Measurements from ENCODE around the gene RNF141. TPM values are rescaled to one million over a fixed set of nuclear protein-coding genes. Genes with fewer than 3 reads are reported as not detected.

Gene RNF141
- total RNA-seq, 1 donor from 2014 or later: 36.9 TPM

- intact Hi-C loops (cut with micrococcal nuclease): no loop called here
- Mint-ChIP-seq H3K9me3 (no peaks in the 10 kb centered on the region), H3K4me3 (no peak overlapping the region), H3K27ac (peak overlapping the region; percentile 83), H3K27me3 (no peaks in the 10 kb centered on the region), H3K36me3 (ENCODE audit: low read depth) (peaks cover 92% of the 10 kb centered on the region), H3K4me1 (peaks cover 50% of the 10 kb centered on the region)
- DNase-seq (no peak), ATAC-seq (ENCODE audit: low read depth) (no peak)
- POLR2A ChIA-PET: no interaction called here
- no peak for TF ChIP-seq CTCF (IDR thresholded peaks at IDR 0.05)
- CTCF ChIA-PET: no interaction called here
These were observed 62.9 kb downstream of the RNF141 start for GRCh38 chr11:10478066-10478465.

GRCh38 chr11:10477690-10478046 is 63.3 kb downstream of the RNF141 start:
- Mint-ChIP-seq H3K36me3 (ENCODE audit: low read depth) (peaks cover 92% of the 10 kb centered on the region), H3K9me3 (no peaks in the 10 kb centered on the region), H3K4me3 (no peak overlapping the region), H3K4me1 (peaks cover 54% of the 10 kb centered on the region), H3K27me3 (no peaks in the 10 kb centered on the region), H3K27ac (peak overlapping the region; percentile 83)
- intact Hi-C loops (cut with micrococcal nuclease): loop anchor here (1.0 kb wide), 1 partner anchor 17 kb away; no protein-coding TSS in a partner anchor
- CTCF ChIA-PET: no interaction called here
- no peak for TF ChIP-seq CTCF (IDR thresholded peaks at IDR 0.05)
- no peak for ATAC-seq (ENCODE audit: low read depth)
- POLR2A ChIA-PET: interaction anchor here (1.0 to 2.1 kb wide), 2 partner anchors 11 to 50 kb away, joined by 3 to 10 read pairs; no protein-coding TSS in a partner anchor
- DNase-seq: no peak

GRCh38 chr11:10476927-10477689 is 63.9 kb downstream of the RNF141 start:
- TF ChIP-seq CTCF (IDR thresholded peaks at IDR 0.05): no peak
- Mint-ChIP-seq H3K36me3 (ENCODE audit: low read depth) (peaks cover 90% of the 10 kb centered on the region), H3K27me3 (no peaks in the 10 kb centered on the region), H3K9me3 (no peaks in the 10 kb centered on the region), H3K4me3 (peak overlapping the region; percentile 28), H3K27ac (peak overlapping the region; percentile 83), H3K4me1 (peaks cover 55% of the 10 kb centered on the region)
- intact Hi-C loops (cut with micrococcal nuclease): loop anchor here (1.0 kb wide), 1 partner anchor 17 kb away; no protein-coding TSS in a partner anchor
- ATAC-seq (ENCODE audit: low read depth) (peak; percentile 70), DNase-seq (no peak)
- ChIA-PET CTCF (interaction anchor here (2.0 kb wide), 1 partner anchor 64 kb away, joined by 5 read pairs; no protein-coding TSS in a partner anchor), POLR2A (interaction anchor here (0.7 to 2.1 kb wide), 5 partner anchors 11 to 217 kb away, joined by 3 to 10 read pairs (median 4); no protein-coding TSS in a partner anchor)

GRCh38 chr11:10476342-10476741 is 64.6 kb downstream of the RNF141 start:
- Mint-ChIP-seq H3K4me3 (no peak overlapping the region), H3K4me1 (peaks cover 59% of the 10 kb centered on the region), H3K27me3 (no peaks in the 10 kb centered on the region), H3K9me3 (no peaks in the 10 kb centered on the region), H3K36me3 (ENCODE audit: low read depth) (peaks cover 85% of the 10 kb centered on the region), H3K27ac (peak overlapping the region; percentile 83)
- no peak for TF ChIP-seq CTCF (IDR thresholded peaks at IDR 0.05)
- intact Hi-C loops (cut with micrococcal nuclease): no loop called here
- CTCF ChIA-PET: interaction anchor here (2.0 kb wide), 1 partner anchor 63 kb away, joined by 5 read pairs; no protein-coding TSS in a partner anchor
- ATAC-seq (ENCODE audit: low read depth) (no peak), DNase-seq (no peak)
- POLR2A ChIA-PET: interaction anchor here (0.6 to 2.1 kb wide), 7 partner anchors 12 to 1561 kb away, joined by 3 to 10 read pairs (median 5); no protein-coding TSS in a partner anchor

- Mint-ChIP-seq H3K36me3 (ENCODE audit: low read depth) (peaks cover 80% of the 10 kb centered on the region), H3K4me3 (no peak overlapping the region), H3K27ac (peak overlapping the region; percentile 31), H3K27me3 (no peaks in the 10 kb centered on the region), H3K4me1 (peaks cover 75% of the 10 kb centered on the region), H3K9me3 (no peaks in the 10 kb centered on the region)
- ChIA-PET CTCF (no interaction called here), POLR2A (interaction anchor here (1.5 kb wide), 1 partner anchor 16 kb away, joined by 3 read pairs; no protein-coding TSS in a partner anchor)
- intact Hi-C loops (cut with micrococcal nuclease): no loop called here
- DNase-seq (no peak), ATAC-seq (ENCODE audit: low read depth) (no peak)
- TF ChIP-seq CTCF (IDR thresholded peaks at IDR 0.05): no peak
These were observed 66.4 kb downstream of the RNF141 start for GRCh38 chr11:10474551-10474950.
